Superior temporal gyrus (tissue), 1 donor: Measurements from ENCODE around the gene JAML.

ENCODE experiments used
- DNase-seq: peaks from one replicate; pipeline ENCODE4 v3.0.0-alpha.2; 2016; ENCODE audit errors: extremely low spot score

The JAML gene, protein sequence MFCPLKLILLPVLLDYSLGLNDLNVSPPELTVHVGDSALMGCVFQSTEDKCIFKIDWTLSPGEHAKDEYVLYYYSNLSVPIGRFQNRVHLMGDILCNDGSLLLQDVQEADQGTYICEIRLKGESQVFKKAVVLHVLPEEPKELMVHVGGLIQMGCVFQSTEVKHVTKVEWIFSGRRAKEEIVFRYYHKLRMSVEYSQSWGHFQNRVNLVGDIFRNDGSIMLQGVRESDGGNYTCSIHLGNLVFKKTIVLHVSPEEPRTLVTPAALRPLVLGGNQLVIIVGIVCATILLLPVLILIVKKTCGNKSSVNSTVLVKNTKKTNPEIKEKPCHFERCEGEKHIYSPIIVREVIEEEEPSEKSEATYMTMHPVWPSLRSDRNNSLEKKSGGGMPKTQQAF

DNA sequence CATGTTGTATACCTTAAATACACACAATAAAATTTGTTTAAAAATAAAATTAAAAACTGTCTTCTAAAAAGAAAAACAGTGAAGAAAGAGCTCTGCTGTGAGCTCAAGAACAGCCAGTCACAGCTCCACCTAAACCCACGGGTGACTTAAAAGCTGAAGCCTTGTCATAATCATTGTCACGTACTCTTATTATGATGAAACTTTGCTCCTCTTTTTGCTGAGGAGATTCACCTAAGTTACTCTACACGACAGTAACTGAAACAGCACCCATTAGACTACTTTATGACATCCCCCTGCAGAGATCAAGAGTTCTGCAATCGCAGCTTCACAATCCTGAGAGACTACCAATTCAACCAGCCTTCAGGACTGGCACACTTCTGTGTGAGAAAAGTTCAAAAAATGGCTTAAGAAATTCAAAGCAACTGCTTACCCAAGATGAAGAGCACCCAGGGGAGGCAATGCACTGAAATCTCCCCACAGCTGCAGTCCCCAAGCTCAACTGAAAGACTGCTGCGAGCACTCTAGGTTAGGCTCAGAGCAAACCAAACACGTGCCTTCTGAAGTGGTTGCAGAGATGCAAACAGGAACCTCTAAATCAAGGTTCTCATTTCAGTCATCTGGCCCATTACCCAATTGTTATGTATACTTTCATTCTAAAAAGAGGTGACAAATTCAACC is at the start of gene JAML:
Gene JAML (minus strand): TSS at position 501 of the 678 bp plus-strand sequence. CDS start 10,145 bp downstream, outside the sequence.
- no peak for DNase-seq

DNA sequence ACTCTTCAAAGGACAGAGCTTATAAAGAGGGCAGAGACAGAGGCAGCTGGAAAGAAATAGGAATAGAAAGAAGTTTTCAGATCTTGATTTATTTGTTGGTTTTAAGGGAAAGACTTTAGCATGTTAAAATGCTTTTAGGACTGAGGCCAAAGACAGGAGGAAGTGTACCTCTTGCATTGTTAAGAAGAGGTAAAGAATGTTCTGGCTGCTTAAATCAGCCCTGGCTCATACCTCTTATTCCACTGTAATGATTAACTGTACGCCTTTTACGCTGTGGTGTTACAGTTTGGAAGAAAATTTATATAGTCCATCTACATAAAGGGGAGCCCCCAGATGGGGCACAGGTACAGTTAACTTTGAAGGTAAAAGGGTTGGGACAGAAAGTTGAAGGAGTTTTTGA is 49.4 kb upstream of the JAML start:
- no peak for DNase-seq

DNA sequence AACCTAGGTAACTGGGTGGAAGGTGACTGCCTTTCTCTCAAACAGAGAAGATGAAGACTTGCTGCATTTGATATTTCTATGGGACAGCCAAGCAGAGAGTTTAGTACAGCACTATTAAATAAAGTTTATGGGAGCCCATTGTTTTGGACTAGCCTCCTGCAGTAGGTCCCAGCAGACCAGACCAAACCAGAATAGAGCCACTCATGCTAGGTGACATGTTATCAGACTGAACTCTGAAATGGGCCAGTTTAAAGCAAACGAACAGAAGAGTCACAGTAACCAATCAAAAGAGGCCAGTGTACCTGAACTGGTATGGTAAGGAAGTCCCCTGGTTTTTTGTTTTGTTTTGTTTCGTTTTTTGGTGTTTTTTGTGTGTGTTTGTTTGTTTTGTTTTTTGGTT is 47.2 kb upstream of the JAML start:
- no peak for DNase-seq

DNA sequence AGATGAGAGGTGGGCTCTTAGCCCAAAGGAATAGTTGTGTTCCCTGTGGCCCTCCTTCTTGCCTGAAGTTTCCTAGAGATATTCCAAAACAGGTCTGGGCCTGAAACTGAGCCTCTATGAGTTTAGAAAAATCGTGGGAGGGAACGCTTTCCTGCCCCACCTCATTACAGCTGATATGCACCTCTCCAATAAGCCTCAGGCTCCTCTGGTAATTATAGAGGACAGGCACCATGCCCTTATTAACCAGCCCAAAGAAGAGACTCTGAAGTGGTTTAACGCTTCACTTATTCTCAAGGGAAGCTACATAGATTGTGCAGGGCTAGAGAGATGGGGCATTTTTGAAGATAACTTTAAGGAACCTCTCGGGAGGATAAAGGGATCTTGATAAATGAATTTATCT is 42.7 kb upstream of the JAML start:
- DNase-seq, result no peak

DNA sequence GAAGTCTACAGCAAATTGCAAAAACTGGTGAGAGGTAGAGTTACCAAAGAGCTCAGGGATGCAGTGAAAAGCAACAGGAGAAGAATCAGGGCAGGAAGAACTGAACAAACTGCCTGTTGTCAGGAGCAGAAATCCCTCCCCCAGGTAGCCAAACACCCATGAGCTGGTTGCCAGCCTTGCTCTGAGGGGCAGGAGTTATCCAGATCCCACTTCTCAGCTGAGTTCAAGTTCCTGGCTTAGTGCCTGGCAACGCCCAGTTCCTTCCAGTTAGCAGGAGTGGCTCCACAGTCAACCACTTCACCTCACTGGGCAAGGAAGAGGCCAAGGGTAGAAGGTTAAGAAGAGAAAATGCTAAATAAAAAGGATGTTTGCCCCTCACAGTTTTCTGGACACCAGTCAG is 41.1 kb upstream of the JAML start:
- DNase-seq, result no peak

DNA sequence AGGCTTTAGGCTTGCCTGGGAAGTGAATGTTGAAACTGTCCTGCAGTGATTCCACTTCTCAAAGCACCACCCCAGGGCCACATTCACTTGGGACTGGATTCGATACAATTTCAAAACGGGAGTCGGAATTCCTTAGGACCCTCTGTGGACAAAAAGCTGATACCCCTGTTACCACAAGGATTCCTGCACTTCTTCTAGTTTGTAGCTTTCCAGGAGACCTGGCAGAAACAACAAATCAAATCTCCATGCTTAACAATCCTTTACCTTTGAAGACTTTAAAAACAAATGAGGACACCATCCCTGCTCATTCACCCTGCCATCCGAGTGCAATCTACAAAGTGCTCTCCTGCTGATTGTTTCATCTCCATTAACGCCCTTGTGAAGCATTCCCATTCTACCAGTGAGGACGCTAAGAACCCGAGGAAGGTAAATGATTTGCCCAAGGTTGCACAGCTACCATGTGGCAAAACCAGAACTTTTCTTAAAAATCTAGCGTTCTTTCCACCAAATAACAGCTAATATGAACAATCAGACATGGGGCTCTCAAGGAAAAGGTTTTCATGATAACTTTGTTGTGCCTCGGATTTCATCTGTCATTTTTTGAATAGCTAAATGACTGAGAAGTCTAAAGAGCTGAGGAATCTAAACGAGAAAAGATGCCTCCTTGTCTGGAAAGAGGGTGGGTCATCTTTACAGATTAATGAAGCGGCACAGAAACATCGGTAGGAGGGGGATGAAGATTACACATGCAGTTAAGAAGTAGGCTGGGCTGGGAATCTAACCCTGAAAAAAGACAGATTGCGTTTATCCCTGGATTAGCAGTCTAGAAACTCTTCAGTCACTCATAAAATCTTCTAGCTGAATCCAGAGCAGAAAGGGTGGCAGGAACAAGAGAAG is 40.0 kb upstream of the JAML start:
- DNase-seq, result no peak

DNA sequence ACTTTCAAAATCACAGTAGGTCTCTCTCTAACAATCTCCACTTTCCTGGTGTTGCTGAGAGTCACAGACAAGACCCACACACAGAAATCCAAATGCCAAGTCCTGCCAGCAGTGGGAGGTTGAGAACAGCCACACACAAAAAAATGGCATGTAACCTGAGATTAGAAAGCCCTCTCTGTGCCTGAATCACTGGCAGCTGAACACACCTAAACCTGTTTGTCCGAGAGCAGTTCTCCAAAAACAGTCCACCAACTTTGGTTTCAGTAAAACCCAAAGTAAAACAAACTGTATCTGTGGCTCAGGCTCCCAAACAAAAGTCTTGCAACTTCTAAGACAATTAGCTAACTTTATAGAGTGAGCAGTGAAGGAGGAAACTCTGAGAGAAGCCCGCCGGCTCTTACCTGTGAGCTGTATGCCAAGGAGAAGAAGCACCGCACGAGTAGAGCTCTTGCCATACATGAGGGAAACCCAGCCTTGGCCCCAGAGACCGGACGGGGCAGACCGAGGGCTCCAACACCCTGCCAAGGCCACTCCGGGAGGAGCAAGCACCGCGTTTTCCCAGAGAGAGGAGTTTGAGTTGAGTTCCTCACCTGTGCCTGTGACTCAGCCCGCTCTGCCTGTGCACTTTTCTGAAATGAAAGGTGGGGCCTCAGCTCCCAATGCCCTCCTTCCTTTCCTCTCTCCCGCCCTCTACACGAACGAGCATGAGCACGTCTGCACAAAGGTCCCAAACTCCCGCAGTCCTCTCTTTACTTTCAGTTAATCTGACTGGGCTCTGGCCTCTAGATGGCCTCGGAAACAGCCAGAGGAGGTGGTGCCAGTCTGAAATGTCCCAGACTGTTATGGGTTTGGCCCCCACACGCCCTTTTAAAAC is 39.1 kb upstream of the JAML start, which contains the start of gene MPZL2:
Gene MPZL2 (minus strand): TSS at position 603 of the 874 bp plus-strand sequence. CDS start 144 bp downstream, at position 459.
- DNase-seq, result no peak

DNA sequence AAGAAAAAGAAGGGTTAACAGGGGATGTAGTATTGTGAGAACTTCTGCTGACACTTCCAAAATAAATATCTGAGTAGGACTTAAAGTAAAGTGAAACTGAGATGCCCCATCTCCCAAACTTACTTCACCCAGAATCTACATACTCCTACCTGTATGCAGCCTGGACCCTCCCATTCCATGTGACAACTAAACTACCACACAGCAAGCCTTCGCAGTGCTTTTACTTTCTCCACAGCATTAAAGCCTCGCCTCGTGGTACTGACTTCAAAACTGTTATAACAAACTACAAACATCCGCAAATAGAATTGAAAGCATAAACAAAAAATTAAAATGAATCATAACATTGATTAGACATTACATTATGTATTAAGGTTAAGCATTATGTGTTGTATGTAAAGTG is 38.3 kb upstream of the JAML start:
- no peak for DNase-seq

DNA sequence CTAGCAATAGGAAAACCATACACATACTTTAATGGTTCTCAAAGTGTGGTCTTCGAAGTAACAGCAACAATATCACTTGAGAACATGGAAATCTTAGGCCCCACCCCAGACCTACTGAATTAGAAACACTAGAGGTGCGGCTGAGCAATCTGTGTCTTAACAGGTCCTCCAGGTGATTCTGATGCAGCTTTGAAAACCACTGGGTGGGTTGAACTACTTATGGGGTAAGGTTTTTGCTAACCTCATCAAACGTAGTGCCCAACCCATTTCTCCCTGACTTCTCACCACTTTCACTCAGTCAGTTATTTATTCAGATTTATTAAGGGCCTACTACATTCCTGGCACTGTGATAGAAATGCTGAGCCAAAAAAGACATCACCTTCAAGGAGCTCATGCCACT is 35.5 kb upstream of the JAML start:
- no peak for DNase-seq

DNA sequence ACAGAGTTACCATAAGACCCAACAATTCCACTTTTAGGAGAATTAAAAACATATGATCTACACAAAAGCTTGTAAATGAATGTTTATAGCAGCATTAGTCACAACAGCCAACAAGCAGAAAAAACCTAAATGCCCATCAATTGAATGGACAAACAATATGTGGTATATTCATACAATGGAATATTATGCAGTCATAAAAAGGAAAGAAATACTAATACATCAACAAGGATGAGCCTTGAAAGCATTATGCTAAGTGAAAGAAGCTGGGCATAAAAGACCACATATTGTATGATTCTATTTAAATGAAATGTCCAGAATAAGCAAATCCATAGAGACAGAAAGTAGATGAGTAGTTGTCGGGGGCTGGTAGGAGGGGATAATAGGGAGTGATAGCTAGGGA is 34.3 kb upstream of the JAML start:
- DNase-seq, result no peak

DNA sequence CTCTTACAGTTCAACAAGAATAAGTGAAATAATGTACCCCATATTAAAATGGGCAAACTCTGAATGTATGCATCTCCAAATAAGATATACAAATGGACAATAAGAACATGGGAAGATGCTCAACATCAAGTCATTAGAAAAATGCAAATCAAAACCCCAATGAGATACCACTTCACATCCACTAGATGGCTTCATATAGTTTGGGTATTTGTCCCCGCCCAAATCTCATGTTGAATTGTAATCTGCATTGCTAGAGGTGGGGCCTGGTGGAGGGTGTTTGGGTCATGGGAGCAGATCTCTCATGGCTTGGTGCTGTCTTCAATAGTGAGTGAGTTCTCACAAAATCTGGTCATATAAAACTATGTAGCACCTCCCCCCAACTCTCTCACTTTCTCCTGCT is 33.6 kb upstream of the JAML start:
- no peak for DNase-seq

DNA sequence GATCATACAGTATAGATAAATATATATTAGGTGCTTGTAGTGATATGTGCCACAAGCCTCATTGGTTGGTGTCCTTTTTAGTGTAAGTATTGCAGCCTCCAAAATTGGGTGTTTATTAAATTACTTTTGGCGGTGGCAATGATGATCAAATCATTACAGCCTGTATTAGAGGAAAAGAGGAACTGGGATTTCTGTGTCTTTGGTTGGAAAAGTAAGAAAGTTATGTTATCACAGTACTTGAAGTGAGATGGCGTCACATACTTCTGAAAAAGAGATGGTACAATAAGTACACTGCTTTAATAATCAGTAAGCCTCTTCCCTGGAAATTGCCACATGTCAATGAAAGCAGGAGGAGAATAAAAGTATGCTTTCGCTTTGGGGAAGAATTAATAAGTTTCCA is 27.9 kb upstream of the JAML start:
- DNase-seq, result no peak

DNA sequence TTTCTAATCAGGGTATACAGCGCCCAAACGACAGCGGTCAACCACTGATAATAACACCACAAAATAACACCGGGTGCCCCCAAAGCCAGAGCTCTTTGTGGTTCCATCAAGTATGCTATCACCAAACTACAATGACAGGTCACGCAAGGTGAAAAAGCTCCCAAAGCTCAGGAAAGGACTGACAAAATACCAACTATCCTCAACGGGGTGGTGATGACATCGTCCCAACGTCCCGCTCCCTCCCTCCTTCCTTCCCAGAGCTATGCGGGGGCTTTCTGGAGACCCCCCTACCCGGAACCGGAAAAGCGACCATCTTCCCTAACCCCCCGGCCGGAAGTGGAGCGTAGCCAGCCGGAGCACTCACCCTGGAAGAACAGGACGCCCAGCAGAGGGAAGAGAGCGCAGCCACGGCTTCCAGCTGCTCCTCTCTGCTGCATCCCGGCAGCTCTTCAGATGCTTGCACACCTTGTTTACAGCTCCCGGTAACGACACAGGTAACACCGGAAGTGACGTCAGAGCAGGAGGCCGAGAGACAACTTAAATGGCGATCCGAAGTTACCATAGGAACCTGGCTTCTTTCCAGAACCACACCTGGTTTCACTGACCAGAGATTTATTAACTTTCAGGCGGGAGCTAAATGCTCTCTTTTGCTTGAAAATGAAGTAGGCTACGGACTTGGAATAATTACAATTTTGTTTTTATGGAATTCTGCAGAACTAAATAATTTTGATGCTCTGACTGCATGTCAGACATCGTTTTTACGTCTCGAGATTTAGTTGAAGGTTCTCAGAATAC is 27.2 kb upstream of the JAML start, which contains the start of gene MPZL3:
Gene MPZL3 (minus strand): TSS at position 508 of the 795 bp plus-strand sequence. CDS start 71 bp downstream, at position 437.
- peak; percentile 82 for DNase-seq

DNA sequence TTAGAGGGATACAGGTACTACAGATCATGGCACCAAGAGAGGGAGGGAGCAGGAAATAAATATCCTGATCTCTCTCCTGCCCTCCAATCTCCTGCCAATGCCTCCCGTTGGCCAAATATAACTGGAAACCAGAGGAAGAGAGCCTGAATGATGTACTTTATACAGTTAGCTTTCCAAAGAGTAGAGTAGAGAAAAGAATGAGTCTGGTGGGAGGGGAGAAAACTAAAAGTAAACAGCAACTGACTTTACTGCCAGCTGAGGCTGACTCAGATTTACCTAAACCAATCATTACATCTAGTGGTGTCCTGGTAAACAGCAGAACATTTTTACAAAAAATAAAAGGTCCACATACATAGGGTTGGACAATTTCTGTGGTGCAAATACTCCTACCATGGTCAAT is 22.2 kb upstream of the JAML start:
- DNase-seq, result no peak

DNA sequence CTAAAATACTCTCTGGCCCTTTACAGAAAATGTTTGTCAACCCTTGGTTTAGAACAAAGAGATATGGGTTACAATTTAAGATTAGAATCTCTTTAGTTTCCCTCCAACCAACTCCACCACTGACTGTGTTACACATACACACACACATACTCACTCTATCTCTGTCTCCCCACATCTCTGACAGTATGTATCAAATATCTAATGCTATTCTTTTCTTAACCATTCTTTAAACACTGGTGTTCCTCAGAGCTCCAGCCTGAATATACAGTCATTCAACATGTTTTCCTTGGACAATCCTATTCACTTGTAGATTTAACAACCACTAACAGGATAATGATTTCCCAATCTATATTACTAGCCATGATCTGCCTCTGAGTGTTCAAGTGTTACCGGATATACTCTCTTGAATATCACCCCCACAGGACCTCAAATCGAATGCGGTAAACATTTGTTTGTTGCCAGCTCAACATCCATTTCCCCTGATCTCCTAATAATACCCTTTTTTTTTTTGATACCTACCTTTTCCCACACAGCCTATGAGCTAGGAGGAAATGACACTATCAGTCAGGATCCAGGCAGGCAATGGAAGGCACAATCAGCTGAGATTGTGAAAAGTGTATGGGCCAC is 21.2 kb upstream of the JAML start:
- no peak for DNase-seq

DNA sequence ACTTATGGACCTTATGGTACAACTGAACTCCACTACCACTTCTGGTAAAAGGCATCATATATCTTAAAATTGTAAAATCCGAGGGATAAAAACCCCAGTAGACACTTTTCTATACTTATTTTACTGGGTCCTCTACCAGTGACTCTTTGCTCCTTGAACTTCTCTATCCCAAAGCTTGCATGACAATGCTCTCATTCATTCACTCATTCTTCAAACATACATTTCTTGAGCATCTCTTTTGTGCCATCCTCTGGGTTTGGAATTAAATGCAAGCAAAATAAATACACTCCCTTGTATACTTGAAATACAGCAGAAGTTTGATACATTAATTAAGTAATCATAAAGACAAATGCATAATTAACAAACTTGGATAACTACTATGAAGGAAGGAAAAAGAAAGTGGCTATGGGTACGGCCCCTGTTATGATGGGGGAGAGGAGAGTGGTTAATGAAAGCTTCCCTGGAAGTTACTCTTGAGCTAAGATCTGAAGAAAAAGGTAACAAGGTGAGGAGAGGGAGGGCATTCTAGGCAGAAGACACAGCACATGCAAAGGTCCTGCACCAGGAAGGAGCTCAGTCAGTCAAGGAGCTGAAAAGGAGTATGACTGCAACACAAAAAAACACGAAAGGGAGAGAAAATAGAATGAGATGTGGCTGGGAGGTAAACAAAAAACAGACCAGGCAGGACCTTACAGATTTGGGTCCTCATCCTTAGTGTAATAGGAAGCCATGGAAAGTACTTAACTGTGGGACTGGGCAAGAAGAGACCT is 19.4 kb upstream of the JAML start:
- no peak for DNase-seq

DNA sequence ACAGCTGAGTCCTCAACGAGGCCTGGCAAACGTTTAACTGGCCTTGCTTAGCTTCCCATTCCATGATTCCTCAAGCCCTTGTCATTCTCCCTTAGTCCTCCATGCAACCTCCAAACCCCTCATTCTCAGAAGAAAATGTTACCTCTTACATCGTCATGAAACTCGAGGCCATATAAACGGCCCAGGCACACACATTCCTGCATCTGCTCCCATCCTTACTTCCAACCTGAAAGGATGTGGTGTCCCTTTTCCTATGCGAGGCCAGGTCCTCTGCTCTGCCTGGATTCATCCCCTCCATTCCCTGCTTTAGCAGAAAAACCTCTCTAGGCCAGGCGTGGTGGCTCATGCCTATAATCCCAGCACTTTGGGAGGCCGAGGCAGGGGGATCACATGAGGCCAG is 18.4 kb upstream of the JAML start:
- no peak for DNase-seq

DNA sequence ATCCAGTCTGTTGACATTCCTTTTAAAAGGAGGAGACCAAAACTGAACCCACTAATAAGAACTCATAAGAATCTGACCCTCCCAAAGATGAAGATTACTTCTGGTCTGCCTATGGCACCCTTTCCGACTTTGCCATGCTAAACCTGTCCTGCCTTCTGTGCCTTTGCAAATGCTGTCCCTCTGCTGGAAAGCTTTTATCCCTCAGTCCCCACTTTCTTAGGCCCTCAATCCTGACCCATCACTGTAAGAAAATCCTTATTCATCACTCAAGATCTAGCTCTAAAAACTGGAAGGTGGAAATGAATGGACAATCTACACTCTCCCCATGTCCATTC is 16.9 kb upstream of the JAML start:
- DNase-seq, result no peak
